ENCODE results near the gene MAPKAPK5. TPM values are rescaled to one million over a fixed set of nuclear protein-coding genes. Genes with fewer than 3 reads are reported as not detected.

Gene MAPKAPK5
- total and polyA plus RNA-seq, 2 of the 13 experiments (the other 11 are each of a cell fraction or from before 2014, with no cell fraction given) = 43.2 to 58.2 TPM

- TF ChIP-seq THRA (CRISPR knock-in tag; IDR thresholded peaks at IDR 0.05; ENCODE audit: borderline replicate concordance) = no peak
- TF ChIP-seq HOXD1 (CRISPR knock-in tag; IDR thresholded peaks at IDR 0.05) = no peak
- TF ChIP-seq TMF1 (CRISPR knock-in tag; IDR thresholded peaks at IDR 0.05; ENCODE audit: low read depth) = no peak
- TF ChIP-seq SUZ12 (IDR thresholded peaks at IDR 0.05; ENCODE audit: low read depth, low read length) = no peak
- TF ChIP-seq HOXA9 (CRISPR knock-in tag; IDR thresholded peaks at IDR 0.05; ENCODE audit: borderline replicate concordance) = no peak
Measured at GRCh38 chr12:111870706-111871105, 28.7 kb downstream of the MAPKAPK5 start (continued).

- ATAC-seq (no peak), DNase-seq (ENCODE audit: low spot score) (no peak), FAIRE-seq (no peak)
- CTCF ChIA-PET (ENCODE audit: low intra/inter-chr PET ratio, low total read pairs) = no interaction called here
- Histone ChIP-seq H3K36me3 (replicated peaks in 1 of 2; ENCODE audit: control insufficient read depth in 1 of 2, insufficient read depth in 2 of 2, low read length in 2 of 2) (peaks cover 16 to 66% of the 10 kb centered on the region in 2 experiments), H3K4me3 (replicated peaks in 1 of 3; ENCODE audit: insufficient read depth in 1 of 3, low read depth in 2 of 3, low read length in 3 of 3) (no peak overlapping the region), H3K79me2 (ENCODE audit: insufficient read depth, low read length) (no peaks in the 10 kb centered on the region), H4K20me1 (ENCODE audit: insufficient read depth, low read length) (no peaks in the 10 kb centered on the region), H3K27ac (ENCODE audit: extremely low read length, insufficient read depth, low read length) (no peak overlapping the region), H3K9ac (ENCODE audit: insufficient read depth, low read depth, low read length) (no peak overlapping the region), H3K4me2 (ENCODE audit: low read depth, low read length) (no peak overlapping the region), H2AFZ (ENCODE audit: low read length) (no peak overlapping the region), H3K27me3 (ENCODE audit: control insufficient read depth in 1 of 2, insufficient read depth in 2 of 2, low read length in 2 of 2) (no peaks in the 10 kb centered on the region), H3K4me1 (ENCODE audit: insufficient read depth, low read length) (no peaks in the 10 kb centered on the region), H3K9me3 (ENCODE audit: low read length) (no peaks in the 10 kb centered on the region)
- in situ Hi-C loops (cut with HindIII; ENCODE audit: extremely low pct_ligation_motif_present, low pct_unique_long_range_greater_than_20kb) = no loop called here
- TF ChIP-seq ZBTB33 (CRISPR knock-in tag; IDR thresholded peaks at IDR 0.05) = no peak
- TF ChIP-seq PHB2 (IDR thresholded peaks at IDR 0.05; ENCODE audit: partially characterized antibody) = no peak
- no peak for TF ChIP-seq PAX8 (CRISPR knock-in tag; IDR thresholded peaks at IDR 0.05; ENCODE audit: borderline replicate concordance)
- no peak for TF ChIP-seq ZNF333 (CRISPR knock-in tag; IDR thresholded peaks at IDR 0.05; ENCODE audit: borderline replicate concordance)
- TF ChIP-seq PHF5A (CRISPR knock-in tag; IDR thresholded peaks at IDR 0.05; ENCODE audit: low read depth, unreplicated experiment) = no peak
- no peak for TF ChIP-seq SIN3B (IDR thresholded peaks at IDR 0.05; ENCODE audit: low read length)
- 0 out of 2 replicates have a peak, but pooled peaks have one; percentile 12 for TF ChIP-seq CEBPB (IDR thresholded peaks at IDR 0.05; ENCODE audit: borderline replicate concordance, low read depth, low read length)
- TF ChIP-seq ATF7 (IDR thresholded peaks at IDR 0.05) = peak; percentile 70
- TF ChIP-seq ATF7 (CRISPR knock-in tag; IDR thresholded peaks at IDR 0.05) = no peak
- no peak for TF ChIP-seq ZBTB43 (CRISPR knock-in tag; conservative IDR thresholded peaks at IDR 0.05)
- no peak for TF ChIP-seq KLF13 (CRISPR knock-in tag; IDR thresholded peaks at IDR 0.05)
- POLR2A ChIA-PET = no interaction called here
- WGBS (ENCODE audit: low lambda C conversion rate) = 96% methylated on average over 7 of the region's 7 CpGs
- intact Hi-C loops (cut with micrococcal nuclease; ENCODE audit: unreplicated experiment) = no loop called here
- no TSS peak for BruUV-seq (replicated peaks)
Measured at GRCh38 chr12:111873113-111873512, 31.1 kb downstream of the MAPKAPK5 start.

All from HepG2 (cell line).